RWPE2 (cell line): ENCODE data around the gene ADGRL4.

Experiments used
- ATAC-seq: fragments of 200-7000 bp; cut with Tn5 transposase; 3 replicates; pipeline ENCODE4 v1.9.1; 2021; ENCODE audit warnings: low read depth
- DNase-seq: peaks from one replicate; pipeline ENCODE4 v3.0.0-alpha.2; 2020; ENCODE audit warnings: low spot score
- H3K27ac ChIP-seq: fragments of 450-650 bp; 2 replicates; pipeline ENCODE4 v1.5.1; 2017; ENCODE audit warnings: mild to moderate bottlenecking; ENCODE audit not compliant: poor library complexity, severe bottlenecking
- H3K27me3 ChIP-seq: fragments of 250-450 bp; sonication (Bioruptor Pico); 2 replicates; pipeline ENCODE4 v1.5.1; 2021; ENCODE audit warnings: mild to moderate bottlenecking, moderate library complexity; ENCODE audit not compliant: insufficient read depth, poor library complexity, severe bottlenecking
- H3K36me3 ChIP-seq: fragments of 250-450 bp; sonication (Bioruptor Pico); 2 replicates; pipeline ENCODE4 v1.5.1; 2020; ENCODE audit warnings: low read depth, mild to moderate bottlenecking, moderate library complexity
- H3K4me1 ChIP-seq: fragments of 250-450 bp; sonication (Bioruptor Pico); 2 replicates; pipeline ENCODE4 v1.5.1; 2021; ENCODE audit warnings: mild to moderate bottlenecking, moderate library complexity; ENCODE audit not compliant: insufficient read depth, poor library complexity, severe bottlenecking
- H3K4me3 ChIP-seq: fragments of 250-450 bp; sonication (Bioruptor Pico); 2 replicates; pipeline ENCODE4 v1.5.1; 2021; ENCODE audit warnings: mild to moderate bottlenecking, moderate library complexity; ENCODE audit not compliant: severe bottlenecking
- H3K9me3 ChIP-seq: fragments of 250-450 bp; sonication (Bioruptor Pico); 2 replicates; pipeline ENCODE4 v1.5.1; 2021; ENCODE audit warnings: mild to moderate bottlenecking, moderate library complexity; ENCODE audit not compliant: severe bottlenecking
- CTCF ChIP-seq: fragments of 450-650 bp; IDR thresholded peaks from one replicate; pipeline ENCODE4 v1.5.1; 2017; ENCODE audit warnings: mild to moderate bottlenecking, moderate library complexity; ENCODE audit not compliant: poor library complexity, severe bottlenecking

The ADGRL4 gene

DNA sequence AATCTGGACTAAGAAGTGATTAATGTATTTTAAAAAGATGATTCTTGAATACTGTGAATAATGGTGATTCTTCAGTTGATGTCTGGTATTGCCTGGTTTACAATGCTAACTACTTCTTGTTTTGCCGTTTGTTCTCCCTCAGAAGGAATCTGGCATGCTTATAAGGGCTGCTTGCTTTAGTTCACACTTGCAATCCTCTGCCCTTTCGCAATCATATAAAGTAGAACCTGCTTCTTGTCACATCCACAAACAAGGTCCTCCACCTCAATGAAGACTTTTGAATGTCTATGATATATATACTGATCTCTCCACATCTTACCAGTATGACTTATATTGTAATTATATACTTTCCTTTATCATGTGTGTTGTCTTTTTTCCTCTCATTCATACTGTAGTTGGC lies 92.6 kb downstream of the ADGRL4 start:
- no peaks in the 10 kb centered on the region for H3K27me3 ChIP-seq
- H3K9me3 ChIP-seq = no peaks in the 10 kb centered on the region
- DNase-seq (no peak), ATAC-seq (no peak)
- no peak for TF ChIP-seq CTCF
- peaks cover 4% of the 10 kb centered on the region for H3K4me1 ChIP-seq
- H3K27ac ChIP-seq = no peak overlapping the region
- no peaks in the 10 kb centered on the region for H3K36me3 ChIP-seq
- H3K4me3 ChIP-seq = no peak overlapping the region

GRCh38 chr1:78911956-78912880 lies 94.3 kb downstream of the ADGRL4 start:
- no peak overlapping the region for H3K27ac ChIP-seq
- H3K4me1 ChIP-seq = no peaks in the 10 kb centered on the region
- H3K9me3 ChIP-seq = no peaks in the 10 kb centered on the region
- TF ChIP-seq CTCF = no peak
- no peak for DNase-seq
- H3K4me3 ChIP-seq = no peak overlapping the region
- H3K27me3 ChIP-seq = no peaks in the 10 kb centered on the region
- H3K36me3 ChIP-seq = no peaks in the 10 kb centered on the region
- no peak for ATAC-seq

DNA sequence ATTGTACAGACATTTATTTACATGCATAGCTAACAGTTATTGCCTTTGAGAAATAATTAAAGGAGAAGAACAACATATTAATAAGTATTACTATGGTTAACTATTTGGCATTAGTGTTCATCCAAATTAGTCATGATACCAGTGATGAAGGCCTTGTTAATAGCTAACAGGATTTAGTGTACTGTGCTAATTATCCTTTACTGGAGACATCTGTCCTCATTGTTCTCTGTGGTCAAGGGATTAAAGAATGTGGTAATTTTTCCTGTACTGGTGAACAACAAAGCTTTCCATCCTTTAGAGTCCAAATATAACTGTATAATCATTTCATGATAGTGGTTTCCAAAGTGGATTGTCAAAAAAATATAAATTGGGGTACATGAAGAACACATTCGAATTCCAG lies 103.9 kb downstream of the ADGRL4 start:
- H3K27me3 ChIP-seq = no peaks in the 10 kb centered on the region
- ATAC-seq (no peak), DNase-seq (no peak)
- no peak overlapping the region for H3K27ac ChIP-seq
- H3K9me3 ChIP-seq = no peaks in the 10 kb centered on the region
- no peaks in the 10 kb centered on the region for H3K4me1 ChIP-seq
- no peak overlapping the region for H3K4me3 ChIP-seq
- TF ChIP-seq CTCF = no peak
- no peaks in the 10 kb centered on the region for H3K36me3 ChIP-seq

DNA sequence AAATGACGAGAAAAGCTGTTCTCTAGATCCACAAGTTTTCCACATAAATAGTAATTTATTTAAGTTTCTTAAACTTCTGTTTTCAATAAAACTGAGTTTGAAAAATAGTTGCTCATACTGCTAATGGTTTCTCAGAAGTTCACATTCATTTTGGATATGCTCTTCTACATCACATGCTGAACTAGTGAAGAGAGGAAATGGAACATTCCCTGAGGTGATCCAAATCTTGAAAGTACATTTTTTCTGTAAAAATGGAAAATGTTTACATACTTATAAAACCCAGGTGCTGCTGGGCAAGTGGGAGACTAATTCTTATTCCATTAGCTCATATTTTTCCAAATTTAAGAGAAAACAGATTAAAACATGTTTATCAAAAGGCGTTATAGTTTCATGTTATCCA lies 111.7 kb downstream of the ADGRL4 start:
- TF ChIP-seq CTCF = no peak
- ATAC-seq (no peak), DNase-seq (no peak)
- no peaks in the 10 kb centered on the region for H3K36me3 ChIP-seq
- H3K27ac ChIP-seq = no peak overlapping the region
- no peak overlapping the region for H3K4me3 ChIP-seq
- H3K4me1 ChIP-seq = no peaks in the 10 kb centered on the region
- H3K27me3 ChIP-seq = no peaks in the 10 kb centered on the region
- no peaks in the 10 kb centered on the region for H3K9me3 ChIP-seq

- no peaks in the 10 kb centered on the region for H3K36me3 ChIP-seq
- no peak for TF ChIP-seq CTCF
- no peaks in the 10 kb centered on the region for H3K27me3 ChIP-seq
- no peak for ATAC-seq
- no peak overlapping the region for H3K27ac ChIP-seq
- no peak overlapping the region for H3K4me3 ChIP-seq
- DNase-seq = no peak
- no peaks in the 10 kb centered on the region for H3K9me3 ChIP-seq
- H3K4me1 ChIP-seq = no peaks in the 10 kb centered on the region
Measured at GRCh38 chr1:78892260-78892840, 114.2 kb downstream of the ADGRL4 start.
